Testis (tissue), 2 donors: ENCODE results near the gene ZNF488.

Source experiments
- CTCF ChIP-seq, 3 experiments: fragments of 450-650 bp in 2 of 3; fragments of 200-600 bp in 1 of 3; sonication (generic) in 1 of 3; IDR thresholded peaks; one replicate each; pipeline ENCODE4 v1.5.1; 2016 to 2019; ENCODE audit warnings: antibody characterized with exemption in 3 of 3, mild to moderate bottlenecking in 2 of 3, moderate library complexity in 1 of 3
- POLR2A ChIP-seq: fragments of 450-650 bp; IDR thresholded peaks from one replicate; pipeline ENCODE4 v1.6.1; 2017; ENCODE audit warnings: antibody characterized with exemption, mild to moderate bottlenecking, moderate library complexity

- TF ChIP-seq CTCF (IDR thresholded peaks at IDR 0.05) (no peak), POLR2A (no peak)
Measured at GRCh38 chr10:47316131-47316530, 68.0 kb downstream of the ZNF488 start.
